UCSD-AML1 (cell line): ENCODE data around the gene RCC2.
"Not testable (repeated sequence)": the region's sequence is repeated elsewhere in the genome, so short reads cannot be mapped to it uniquely, and the experiment has no call there.

ENCODE experiments used
- DNase-seq: peaks from one replicate; lab custom pipeline; 2025; ENCODE audit not compliant: unreplicated experiment; lab: John Stamatoyannopoulos, UW

Gene RCC2

DNA sequence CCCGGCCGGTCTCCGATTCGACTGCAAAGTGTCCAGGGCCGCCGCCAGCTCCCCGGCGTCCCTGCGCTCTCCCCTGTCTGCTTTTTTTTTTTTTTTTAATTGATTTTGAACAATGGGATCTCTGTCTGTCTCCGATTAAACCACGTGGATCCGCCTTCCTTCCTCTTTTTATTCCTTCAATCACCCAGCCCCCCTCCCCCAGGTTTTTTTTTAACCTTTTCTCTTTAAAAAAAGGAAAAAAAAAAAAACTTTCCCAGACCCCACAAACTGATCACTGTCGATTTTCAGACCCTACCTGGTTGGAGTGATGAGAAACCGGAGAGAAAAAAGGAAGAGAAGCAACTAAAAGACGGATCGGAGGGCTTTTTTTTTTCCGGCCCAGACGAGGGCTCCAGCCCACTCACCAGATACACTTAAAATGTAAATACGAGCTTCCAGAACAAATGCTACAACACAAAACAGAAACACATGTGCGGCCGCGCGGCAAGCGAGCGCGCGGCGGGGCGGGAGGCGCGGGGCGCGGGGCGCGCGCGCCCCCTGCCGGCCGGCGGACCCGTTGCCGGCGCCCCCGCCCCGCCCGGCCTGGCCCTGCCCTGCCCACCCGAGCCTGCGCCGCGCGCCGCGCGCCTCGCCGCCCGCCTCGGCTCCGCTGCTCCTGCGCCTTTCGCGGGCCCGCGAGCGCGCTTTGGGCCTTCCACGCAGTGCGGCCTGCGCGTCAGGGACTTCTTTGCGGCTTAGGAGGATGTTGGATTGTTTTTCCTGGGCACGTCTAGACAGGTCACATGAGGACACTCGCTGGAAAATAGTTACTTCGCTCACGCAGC is at the start of gene RCC2:
RCC2 (minus strand) TSS at position 428 of the 824 bp plus-strand sequence. CDS start 1,163 bp downstream, outside the sequence.
- peak; percentile 78 for DNase-seq

DNA sequence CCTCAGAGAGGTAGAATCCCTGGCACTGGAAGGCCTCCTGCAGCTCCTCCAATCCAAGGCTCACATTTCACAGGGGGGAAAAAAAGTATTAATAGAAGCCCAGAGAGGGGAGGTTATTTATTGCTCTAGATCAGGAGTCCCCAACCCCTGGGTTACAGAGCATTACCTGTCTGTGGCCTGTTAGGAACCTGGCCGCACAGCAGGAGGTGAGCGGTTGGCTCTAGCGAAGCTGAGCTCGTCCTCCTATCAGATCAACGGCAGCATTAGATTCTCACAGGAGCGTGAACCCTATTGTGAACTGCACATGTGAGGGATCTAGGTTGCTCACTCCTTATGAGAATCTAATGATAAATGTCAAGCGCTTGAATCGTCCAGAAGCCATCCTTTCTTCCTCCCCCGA is 46.8 kb upstream of the RCC2 start:
- no peak for DNase-seq

DNA sequence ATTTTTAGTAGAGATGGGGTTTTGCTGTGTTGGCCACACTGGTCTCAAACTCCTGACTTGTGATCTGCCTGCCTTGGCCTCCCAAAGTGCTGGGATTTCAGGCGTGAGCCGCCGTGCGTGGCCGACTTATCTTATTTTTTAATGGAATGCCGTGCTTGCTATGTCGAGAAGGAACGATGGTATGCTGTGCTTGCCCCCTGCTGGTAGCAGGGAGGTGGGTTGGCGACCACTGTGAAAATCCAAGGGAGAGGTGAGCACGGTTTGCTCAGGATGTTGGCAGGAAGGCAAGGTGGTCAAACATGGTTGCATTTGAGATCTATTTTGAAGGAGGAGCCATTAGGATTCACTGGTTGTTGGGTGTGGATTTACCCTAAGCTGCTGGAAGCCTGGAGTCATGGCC is 45.8 kb upstream of the RCC2 start:
- DNase-seq: no peak

DNA sequence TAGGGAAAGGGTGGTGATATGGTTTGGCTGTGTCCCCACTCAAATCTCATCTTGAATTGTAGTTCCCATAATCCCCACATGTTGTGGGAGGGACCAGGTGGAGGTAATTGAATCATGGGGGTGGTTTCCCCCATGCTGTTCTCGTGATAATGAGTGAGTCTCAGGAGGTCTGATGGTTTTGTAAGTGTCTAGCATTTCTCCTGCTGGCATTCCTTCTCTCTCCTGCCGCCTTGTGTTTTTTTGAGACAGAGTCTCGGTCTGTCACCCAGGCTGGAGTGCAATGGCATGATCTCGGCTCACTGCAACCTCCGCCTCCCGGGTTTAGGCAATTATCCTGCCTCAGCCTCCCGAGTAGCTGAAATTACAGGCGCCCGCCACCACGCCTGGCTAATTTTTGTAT is 42.5 kb upstream of the RCC2 start:
- not testable (repeated sequence) for DNase-seq

DNA sequence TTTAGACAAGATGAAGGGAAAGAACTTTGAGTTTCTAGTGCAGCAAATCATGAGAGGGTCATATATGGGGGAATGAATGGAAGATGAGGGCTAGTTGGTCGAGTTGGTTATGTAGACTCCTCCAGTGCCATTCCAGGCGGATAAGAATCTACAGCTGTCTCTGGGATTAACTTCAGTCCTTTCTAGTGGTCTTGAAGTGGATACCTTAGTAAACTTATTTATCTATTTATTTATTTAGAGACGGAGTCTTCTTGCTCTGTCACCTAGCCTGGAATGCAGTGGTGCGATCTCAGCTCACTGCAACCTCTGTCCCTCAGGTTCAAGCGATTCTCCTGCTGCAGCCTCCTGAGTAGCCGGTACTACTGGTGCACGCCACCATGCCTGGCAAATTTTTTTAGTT is 41.4 kb upstream of the RCC2 start:
- no peak for DNase-seq

DNA sequence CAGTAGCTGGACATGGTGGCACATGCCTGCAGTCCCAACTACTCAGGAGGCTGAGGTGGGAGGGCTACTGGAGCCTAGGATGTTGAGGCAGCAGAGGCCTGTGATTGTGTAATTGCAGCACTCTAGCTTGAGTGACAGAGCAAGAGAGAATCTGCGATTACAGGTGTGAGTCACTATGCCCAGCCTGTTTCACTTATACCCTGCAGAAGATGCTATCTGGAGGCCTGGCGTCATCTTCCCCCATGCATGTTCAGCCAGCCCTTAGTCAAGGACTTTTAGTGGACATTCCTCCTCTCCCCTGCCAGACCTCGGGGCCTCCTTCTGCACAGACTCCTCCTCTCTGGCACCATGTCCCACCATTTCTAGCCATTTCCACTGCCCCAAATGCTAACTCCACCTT is 36.3 kb upstream of the RCC2 start:
- DNase-seq: no peak

DNA sequence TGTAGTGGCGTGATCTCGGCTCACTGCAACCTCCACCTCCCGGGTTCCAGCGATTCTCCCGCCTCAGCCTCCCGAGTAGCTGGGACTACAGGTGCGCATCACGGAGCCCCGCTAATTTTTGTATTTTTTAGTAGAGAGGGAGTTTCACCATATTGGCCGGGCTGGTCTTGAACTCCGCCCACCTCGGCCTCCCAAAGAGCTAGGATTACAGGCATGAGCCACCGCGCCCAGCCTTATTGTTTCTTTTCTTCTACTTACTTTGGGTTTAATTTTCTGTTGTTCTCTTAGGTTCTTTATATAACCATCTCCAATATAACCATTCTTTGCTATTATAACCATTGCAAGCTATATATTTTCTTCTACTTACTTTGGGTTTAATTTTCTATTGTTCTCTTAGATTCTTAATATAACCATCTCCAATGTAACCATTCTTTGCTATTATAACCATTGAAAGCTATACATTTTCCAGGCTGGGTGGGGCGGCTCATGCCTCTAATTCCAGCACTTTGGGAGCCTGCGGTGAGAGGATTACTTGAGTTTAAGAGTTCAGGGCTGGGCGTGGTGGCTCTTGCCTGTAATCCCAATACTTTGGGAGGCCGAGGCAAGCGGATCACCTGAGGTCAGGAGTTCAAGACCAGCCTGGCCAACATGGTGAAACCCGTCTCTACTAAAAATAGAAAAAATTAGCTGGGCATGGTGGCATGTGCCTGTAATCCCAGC is 35.5 kb upstream of the RCC2 start:
- DNase-seq: not testable (repeated sequence)

DNA sequence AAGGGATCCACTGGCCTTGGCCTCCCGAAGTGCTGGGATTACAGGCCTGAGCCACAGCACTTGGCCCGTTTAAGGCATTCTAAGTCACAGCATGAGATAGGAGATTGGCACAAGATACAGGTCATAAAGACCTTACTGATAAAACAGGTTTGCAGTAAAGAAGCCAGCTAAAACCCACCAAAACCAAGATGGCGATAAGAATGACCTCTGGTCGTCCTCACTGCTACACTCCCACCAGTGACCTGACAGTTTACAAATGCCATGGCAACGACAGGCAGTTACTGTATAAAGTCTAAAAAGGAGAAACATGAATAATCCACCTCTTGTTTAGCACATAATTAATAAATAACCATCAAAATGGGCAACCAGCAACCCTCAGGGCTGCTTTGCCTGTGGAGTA is 33.3 kb upstream of the RCC2 start:
- DNase-seq: no peak

DNA sequence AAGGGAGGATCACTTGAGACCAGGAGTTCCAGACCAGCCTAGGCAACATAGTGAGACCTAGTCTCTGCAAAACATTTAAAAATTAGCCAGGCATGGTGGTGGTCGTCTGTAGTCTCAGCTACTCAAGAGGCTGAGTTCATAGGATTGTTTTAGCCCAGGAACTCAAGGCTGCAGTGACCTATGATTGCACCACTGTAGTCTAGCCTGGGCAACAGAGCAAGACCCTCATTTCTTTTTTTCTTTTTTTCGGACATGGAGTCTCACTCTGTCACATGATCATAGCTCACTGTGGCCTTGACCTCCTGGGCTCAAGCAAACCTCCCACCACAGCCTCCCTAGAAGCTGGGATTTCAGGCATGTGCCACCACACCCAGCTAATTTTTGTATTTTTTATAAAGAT is 31.9 kb upstream of the RCC2 start:
- DNase-seq: no peak

DNA sequence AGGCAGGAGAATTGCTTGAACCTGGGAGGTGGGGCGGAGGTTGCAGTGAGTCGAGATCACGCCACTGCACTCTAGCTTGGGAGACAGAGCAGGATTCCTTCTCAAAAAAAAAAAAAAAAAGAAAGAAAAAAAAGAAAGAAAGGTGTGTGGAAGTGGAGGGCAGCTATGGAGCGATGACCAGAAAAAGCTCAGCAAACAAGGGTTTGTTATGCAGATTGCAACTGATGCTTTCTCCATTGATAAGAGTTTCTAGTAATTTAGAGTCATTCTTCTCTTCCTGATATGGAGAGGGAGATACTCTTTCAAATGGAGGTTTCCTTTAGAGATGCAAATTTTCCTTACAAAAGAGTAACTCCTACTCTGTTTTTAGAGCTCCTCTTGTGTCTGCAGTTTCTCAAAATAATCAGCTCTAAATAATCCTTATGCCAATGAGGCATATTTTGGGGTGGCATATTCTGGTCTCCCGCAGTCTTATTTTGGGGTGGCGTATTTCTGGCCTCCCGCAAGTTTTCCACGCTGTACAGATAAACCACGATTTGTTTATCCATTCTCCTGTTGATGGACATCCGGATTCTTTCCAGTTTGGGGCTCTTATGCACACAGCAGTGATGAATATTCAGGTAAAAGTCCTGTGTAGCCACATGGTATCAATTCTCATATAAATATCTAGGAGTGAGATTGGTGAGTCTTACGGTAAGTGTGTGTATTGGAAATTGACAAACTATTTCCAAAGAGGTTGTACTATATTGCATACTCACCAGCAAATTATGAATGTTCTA is 30.7 kb upstream of the RCC2 start:
- DNase-seq: no peak

DNA sequence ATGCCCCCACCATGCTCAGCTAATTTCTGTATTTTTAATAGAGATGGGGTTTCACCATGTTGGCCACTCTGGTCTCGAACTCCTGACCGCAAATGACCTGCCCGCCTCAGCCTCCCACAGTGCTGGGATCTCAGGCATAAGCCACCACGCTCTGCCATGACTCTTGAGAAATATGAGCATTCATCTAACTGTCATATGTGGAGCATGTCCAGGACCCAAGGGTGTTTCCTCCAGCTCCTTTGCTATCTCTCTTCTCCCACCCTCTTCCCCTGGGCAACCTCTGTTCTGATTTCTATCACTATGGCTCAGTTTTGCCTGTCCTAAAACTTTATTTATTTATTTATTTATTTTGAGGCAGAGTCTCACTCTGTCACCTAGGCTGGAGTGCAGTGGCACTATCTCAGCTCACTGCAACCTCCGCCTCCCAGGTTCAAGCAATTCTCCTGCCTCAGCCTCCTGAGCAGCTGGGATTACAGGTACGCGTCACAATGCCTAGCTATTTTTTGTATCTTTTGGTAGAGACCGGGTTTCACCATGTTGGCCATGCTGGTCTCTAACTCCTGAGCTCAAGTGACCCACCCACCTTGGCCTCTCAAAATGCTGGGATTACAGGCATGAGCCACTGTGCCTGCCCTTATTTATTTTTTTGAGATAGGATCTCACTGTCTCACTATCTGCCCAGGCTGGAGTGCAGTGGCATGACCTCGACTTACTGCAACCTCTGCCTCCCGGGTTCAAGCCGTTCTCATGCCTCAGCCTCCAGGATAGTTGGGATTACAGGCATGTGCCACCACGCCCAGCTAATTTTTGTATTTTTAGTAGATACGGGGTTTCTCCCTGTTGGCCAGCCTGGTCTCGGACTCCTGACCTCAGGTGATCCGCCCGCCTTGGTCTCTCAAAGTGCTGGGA is 29.1 kb upstream of the RCC2 start:
- DNase-seq: not testable (repeated sequence)

DNA sequence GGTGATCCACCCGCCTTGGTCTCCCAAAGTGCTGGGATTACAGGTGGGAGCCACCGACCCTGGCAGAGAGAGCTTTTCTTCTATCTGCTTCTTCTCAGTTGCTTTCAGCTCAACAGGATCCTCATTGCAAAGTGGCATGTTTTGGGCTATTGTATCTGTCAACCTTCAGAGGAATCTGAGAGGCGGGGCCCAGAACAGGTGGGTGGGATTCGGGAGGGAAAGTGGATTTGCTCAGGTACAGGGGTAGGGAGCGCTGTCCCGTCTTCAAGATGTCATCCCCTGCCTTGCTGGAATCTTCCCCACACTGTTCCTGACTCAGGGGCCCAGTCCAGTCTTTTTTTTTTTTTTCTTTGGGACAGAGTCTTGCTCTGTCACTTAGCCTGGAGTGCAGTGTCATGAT is 26.9 kb upstream of the RCC2 start:
- no peak for DNase-seq

DNA sequence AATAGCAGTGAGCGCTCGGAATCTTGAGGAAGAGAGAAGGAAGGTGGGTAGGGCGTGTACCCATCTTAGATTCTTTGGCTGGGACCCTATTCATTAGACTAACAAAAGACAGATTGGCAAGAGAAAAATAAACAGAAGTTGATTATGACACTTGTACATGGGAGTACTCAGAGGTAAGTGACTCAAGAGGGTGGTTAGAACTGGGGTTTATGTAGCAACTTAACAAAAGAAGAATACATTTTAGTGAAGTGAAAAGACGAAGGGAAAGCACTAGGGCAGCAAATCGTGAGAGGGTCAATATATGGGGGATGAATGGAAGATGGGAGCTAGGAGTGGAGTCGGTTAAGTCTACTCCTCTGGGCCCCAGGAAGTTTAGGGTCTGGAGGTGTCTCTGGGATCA is 25.8 kb upstream of the RCC2 start:
- DNase-seq: no peak

DNA sequence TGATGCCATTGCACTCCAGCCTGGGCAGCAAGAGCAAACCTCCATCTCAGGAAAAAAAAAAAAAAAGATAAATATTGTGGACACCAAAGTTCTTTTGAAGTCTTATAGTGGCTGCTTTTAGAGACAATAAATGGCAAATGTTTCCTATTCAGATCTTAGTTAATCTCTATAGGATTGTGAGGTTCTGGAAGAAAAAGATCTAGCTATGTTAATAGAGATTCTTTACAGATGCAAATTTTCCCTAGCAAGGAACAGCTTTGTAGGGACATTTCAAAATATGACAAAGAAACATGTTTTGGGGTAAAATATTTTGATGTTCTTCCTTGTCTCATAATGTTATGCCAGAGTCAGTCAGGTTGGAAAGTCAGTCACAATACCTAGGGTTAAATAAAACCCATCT is 24.5 kb upstream of the RCC2 start:
- DNase-seq: no peak

DNA sequence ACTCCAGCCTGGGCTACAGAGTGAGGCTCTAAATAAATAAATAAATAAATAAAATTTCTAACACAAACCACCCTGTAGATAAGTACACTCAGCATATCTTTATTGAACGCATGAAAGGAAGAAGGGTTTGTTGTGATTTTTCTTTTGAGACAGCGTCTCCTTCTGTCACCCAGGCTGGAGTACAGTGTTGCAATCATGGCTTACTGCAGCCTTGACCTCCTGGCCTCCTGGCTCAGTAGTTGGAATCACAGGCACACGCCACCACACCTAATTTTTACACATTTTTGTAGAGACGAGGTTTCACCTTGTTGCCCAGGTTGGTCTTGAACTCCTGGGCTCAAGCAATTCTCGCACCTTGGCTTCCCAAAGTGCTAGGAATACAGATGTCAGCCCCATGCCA is 23.2 kb upstream of the RCC2 start:
- DNase-seq: no peak

DNA sequence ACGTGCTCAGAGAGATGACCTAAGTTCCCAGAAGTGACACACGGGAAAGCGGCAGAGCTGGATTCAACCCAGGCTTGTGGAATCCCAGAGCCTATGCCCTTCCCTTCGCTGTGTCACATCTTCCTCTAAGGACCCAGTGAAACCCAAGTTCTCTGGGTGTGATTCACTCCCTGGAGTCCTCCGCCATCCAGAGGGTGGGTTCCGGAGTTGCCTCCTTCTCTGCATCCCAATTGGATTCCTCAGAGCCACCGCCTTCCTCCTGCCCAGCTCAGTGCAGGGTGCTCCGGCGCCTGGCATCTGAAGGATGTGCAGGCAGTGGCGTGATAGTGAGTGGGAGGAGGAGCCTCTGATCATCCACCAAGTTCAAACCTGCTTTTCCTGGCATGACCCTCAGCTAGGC is 20.7 kb upstream of the RCC2 start:
- no peak for DNase-seq

DNA sequence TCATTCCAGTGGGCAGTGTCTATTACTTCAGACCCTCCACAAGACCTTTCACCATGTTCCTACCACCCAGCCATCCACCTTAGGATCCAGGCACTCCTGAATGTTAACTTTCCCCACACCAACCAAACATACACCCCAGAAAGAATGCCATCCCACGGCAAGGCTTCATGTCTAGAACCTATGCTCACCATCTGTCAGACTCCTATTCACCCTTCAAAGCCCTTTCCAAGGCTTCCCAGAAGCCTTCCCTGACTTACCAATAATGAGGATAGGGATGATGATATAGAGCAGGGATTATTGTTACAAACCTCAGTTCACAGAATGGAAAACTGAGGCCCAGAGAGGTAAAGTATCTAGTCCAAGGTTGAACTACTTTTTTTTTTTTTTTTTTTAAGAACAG is 19.3 kb upstream of the RCC2 start:
- no peak for DNase-seq

DNA sequence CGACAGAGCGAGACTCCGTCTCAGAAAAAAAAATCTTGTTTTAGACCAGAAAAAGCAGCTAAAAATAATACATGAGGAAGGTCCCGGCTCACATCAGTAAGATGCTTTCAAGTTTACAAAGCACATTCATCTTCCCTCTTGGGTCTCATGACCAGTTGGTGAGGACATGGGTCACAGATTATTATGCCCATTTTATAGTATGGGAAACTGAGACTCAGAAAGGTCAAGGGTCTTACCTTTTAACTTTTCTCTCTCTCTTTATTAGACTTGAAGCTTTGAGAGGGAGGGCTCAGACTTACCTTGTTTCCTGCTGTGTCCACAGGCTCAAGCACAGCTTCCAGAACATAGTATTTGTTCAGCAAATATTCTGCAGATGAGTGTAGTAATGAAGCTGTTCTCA is 13.2 kb upstream of the RCC2 start:
- DNase-seq: no peak

DNA sequence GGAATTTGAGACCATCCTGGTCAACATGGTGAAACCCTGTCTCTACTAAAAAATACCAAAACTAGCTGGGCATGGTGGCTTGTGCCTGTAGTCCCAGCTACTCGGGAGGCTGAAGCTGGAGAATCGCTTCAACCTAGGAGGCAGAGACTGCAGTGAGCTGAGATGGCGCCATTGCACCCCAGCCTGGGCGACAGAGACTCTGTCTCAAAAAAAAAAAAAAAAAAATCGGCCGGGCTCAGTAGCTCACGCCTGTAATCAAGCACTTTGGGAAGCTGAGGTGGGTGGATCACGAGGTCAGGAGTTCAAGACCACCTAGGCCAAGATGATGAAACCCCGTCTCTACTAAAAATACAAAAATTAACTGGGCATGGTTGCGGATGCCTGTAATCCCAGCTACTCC is 12.7 kb upstream of the RCC2 start:
- DNase-seq: not testable (repeated sequence)

DNA sequence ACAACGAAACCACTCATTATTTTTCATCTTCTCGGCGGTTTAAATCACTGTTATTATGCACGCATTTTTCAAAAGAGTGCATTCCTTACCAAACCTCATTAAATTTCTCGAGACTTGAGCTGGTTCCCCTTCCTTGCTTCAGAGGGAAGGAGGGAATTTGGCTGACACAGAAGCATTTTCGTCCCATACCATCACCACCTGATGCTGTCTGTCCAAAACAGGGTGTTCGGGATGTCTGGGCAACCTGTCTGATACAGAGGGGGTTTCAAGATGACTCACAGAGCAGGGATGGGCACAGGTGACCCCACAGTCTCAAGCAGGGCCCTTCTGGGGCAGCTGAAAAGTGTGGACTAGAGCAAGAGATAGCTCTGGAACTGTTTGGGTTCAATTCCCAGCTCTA is 12.3 kb upstream of the RCC2 start:
- DNase-seq: no peak

DNA sequence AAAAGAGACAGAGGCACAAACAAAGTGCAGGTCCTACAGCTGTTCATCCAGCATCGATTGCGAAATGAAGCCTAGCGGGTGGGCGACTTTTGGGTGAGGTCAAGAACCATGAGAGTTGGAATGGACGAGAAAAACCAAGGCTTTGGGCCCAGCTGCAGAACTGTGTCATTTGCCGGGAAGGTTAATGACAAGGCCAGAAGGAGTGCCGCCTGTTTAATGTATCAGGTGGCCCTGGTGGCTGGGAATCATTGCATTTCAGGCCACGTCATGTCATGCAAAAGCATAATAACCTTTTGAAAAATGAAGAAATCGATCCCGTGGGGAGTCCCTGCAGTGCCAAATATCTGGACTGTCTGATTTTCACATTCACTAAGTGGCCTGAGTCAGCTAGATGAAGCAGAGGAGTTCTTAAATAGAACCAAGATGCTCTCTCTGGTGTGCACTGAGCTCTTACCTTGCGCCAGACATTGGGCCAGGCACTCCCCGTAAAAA is 8.1 kb upstream of the RCC2 start:
- no peak for DNase-seq
